Measurements from ENCODE around the gene LENG1.

DNA sequence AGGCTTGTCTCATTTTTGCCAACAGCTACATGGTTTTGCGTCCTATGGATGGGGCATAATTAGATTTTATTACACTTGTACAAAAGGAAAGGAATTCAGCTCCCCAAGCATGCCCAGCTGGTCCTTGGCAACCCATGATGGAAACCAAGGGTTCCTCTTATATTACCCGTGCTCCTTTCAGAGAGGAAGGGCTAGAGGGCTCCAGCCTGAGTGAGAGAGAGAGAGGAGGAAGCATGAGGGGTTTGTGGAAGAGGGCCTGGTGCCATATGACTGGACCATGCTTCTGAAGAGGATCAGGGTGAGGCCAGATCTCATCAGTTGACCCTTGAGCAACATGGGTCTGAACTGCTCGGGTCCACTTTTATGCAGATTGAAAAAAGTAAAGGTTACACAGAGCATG, 37.6 kb upstream of the LENG1 start:
- TF ChIP-seq, protein P1, sequence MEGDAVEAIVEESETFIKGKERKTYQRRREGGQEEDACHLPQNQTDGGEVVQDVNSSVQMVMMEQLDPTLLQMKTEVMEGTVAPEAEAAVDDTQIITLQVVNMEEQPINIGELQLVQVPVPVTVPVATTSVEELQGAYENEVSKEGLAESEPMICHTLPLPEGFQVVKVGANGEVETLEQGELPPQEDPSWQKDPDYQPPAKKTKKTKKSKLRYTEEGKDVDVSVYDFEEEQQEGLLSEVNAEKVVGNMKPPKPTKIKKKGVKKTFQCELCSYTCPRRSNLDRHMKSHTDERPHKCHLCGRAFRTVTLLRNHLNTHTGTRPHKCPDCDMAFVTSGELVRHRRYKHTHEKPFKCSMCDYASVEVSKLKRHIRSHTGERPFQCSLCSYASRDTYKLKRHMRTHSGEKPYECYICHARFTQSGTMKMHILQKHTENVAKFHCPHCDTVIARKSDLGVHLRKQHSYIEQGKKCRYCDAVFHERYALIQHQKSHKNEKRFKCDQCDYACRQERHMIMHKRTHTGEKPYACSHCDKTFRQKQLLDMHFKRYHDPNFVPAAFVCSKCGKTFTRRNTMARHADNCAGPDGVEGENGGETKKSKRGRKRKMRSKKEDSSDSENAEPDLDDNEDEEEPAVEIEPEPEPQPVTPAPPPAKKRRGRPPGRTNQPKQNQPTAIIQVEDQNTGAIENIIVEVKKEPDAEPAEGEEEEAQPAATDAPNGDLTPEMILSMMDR (IDR thresholded peaks at IDR 0.05) = no peak
- no peak for TF ChIP-seq POLR2A (IDR thresholded peaks at IDR 0.05)
